Measurements from ENCODE around the gene MARCHF3.
"Not testable (repeated sequence)": the region's sequence is repeated elsewhere in the genome, so short reads cannot be mapped to it uniquely, and the experiment has no call there.

Gene MARCHF3

GRCh38 chr5:127030259-127031146 lies at the start of gene MARCHF3:
Gene MARCHF3 (minus strand): TSS chr5:127030558. CDS start chr5:126918171, 112,387 bp downstream.
- peak; percentile 77 for DNase-seq

- DNase-seq, result peak; percentile 95
Measured at GRCh38 chr5:127079994-127080491, 49.7 kb upstream of the MARCHF3 start.

GRCh38 chr5:127077366-127077765 lies 47.0 kb upstream of the MARCHF3 start:
- DNase-seq, result no peak

- DNase-seq, result no peak
Measured at GRCh38 chr5:127076315-127077129, 46.2 kb upstream of the MARCHF3 start.

GRCh38 chr5:127074466-127074865 lies 44.1 kb upstream of the MARCHF3 start:
- DNase-seq, result no peak

- peak; percentile 75 for DNase-seq
Measured at GRCh38 chr5:127072861-127073846, 42.8 kb upstream of the MARCHF3 start, which contains the start of gene C5orf63. Gene C5orf63 (minus strand): TSS chr5:127073502. CDS start chr5:127058995, 14,507 bp downstream.

- no peak for DNase-seq
Measured at GRCh38 chr5:127070243-127070642, 39.9 kb upstream of the MARCHF3 start.

- no peak for DNase-seq
Measured at GRCh38 chr5:127068493-127069214, 38.3 kb upstream of the MARCHF3 start.

GRCh38 chr5:127066721-127067120 lies 36.4 kb upstream of the MARCHF3 start:
- no peak for DNase-seq

GRCh38 chr5:127064253-127064840 lies 34.0 kb upstream of the MARCHF3 start:
- no peak for DNase-seq

- DNase-seq, result no peak
Measured at GRCh38 chr5:127063257-127063913, 33.0 kb upstream of the MARCHF3 start.

- no peak for DNase-seq
Measured at GRCh38 chr5:127061956-127062355, 31.6 kb upstream of the MARCHF3 start.

- no peak for DNase-seq
Measured at GRCh38 chr5:127061537-127061936, 31.2 kb upstream of the MARCHF3 start.

GRCh38 chr5:127060470-127060985 lies 30.2 kb upstream of the MARCHF3 start:
- DNase-seq, result no peak

- no peak for DNase-seq
Measured at GRCh38 chr5:127056896-127057295, 26.5 kb upstream of the MARCHF3 start.

GRCh38 chr5:127055880-127056653 lies 25.7 kb upstream of the MARCHF3 start:
- DNase-seq, result no peak

GRCh38 chr5:127053551-127053950 lies 23.2 kb upstream of the MARCHF3 start:
- not testable (repeated sequence) for DNase-seq

GRCh38 chr5:127053049-127053448 lies 22.7 kb upstream of the MARCHF3 start:
- no peak for DNase-seq

GRCh38 chr5:127051591-127051990 lies 21.2 kb upstream of the MARCHF3 start:
- DNase-seq, result no peak

Data from NCI-H2227 treated with DMSO at 0.1 percent for 48 hours (cell line).